Parathyroid adenoma (tissue), 2 donors: ENCODE results near the gene WDFY2.

Experiments used
- H2AFZ ChIP-seq: fragments of 300-600 bp; sonication (generic); one replicate; pipeline ENCODE4 v1.7.0; 2017; ENCODE audit warnings: antibody characterized with exemption, mild to moderate bottlenecking
- H3K27ac ChIP-seq: fragments of 300-600 bp; sonication (generic); one replicate; pipeline ENCODE4 v1.7.0; 2017
- H3K27me3 ChIP-seq: fragments of 300-600 bp; sonication (generic); one replicate; pipeline ENCODE4 v1.7.0; 2017; ENCODE audit warnings: low read length; ENCODE audit not compliant: control insufficient read depth, insufficient read depth
- H3K36me3 ChIP-seq: fragments of 300-600 bp; sonication (generic); one replicate; pipeline ENCODE4 v1.7.0; 2017; ENCODE audit warnings: low read length; ENCODE audit not compliant: control insufficient read depth, insufficient read depth
- H3K4me1 ChIP-seq: fragments of 300-600 bp; sonication (generic); one replicate; pipeline ENCODE4 v1.7.0; 2017; ENCODE audit warnings: control low read depth
- H3K4me2 ChIP-seq: fragments of 300-600 bp; sonication (generic); one replicate; pipeline ENCODE4 v1.7.0; 2017; ENCODE audit warnings: low read length
- H3K4me3 ChIP-seq: fragments of 300-600 bp; sonication (generic); one replicate; pipeline ENCODE4 v1.7.0; 2017; ENCODE audit warnings: low read depth, low read length
- H3K79me2 ChIP-seq: fragments of 300-600 bp; sonication (generic); one replicate; pipeline ENCODE4 v1.7.0; 2017; ENCODE audit warnings: control low read depth
- H3K9ac ChIP-seq: fragments of 300-600 bp; sonication (generic); one replicate; pipeline ENCODE4 v1.7.0; 2017; ENCODE audit warnings: mild to moderate bottlenecking
- H3K9me3 ChIP-seq: fragments of 300-600 bp; sonication (generic); one replicate; pipeline ENCODE4 v1.7.0; 2017; ENCODE audit warnings: low read length; ENCODE audit not compliant: control insufficient read depth
- CTCF ChIP-seq: fragments of 300-600 bp; sonication (generic); IDR thresholded peaks from one replicate; pipeline ENCODE4 v1.7.0; 2017; ENCODE audit warnings: antibody characterized with exemption, mild to moderate bottlenecking
- donor health status: primary hyperparathyroidism.

The WDFY2 gene

GRCh38 chr13:51619614-51620013 lies 35.4 kb downstream of the WDFY2 start:
- no peak overlapping the region for H2AFZ ChIP-seq
- H3K36me3 ChIP-seq, result no peaks in the 10 kb centered on the region
- no peak overlapping the region for H3K9ac ChIP-seq
- no peak overlapping the region for H3K4me3 ChIP-seq
- no peaks in the 10 kb centered on the region for H3K4me1 ChIP-seq
- H3K9me3 ChIP-seq, result no peaks in the 10 kb centered on the region
- peaks cover 22% of the 10 kb centered on the region for H3K79me2 ChIP-seq
- no peak overlapping the region for H3K27ac ChIP-seq
- TF ChIP-seq CTCF, result no peak
- no peak overlapping the region for H3K4me2 ChIP-seq
- no peaks in the 10 kb centered on the region for H3K27me3 ChIP-seq

- Histone ChIP-seq H3K36me3 (no peaks in the 10 kb centered on the region), H3K4me1 (peaks cover 4% of the 10 kb centered on the region), H3K9ac (no peak overlapping the region), H3K9me3 (no peaks in the 10 kb centered on the region), H3K4me2 (no peak overlapping the region), H3K79me2 (peaks cover 22% of the 10 kb centered on the region), H2AFZ (no peak overlapping the region), H3K27me3 (no peaks in the 10 kb centered on the region), H3K27ac (no peak overlapping the region), H3K4me3 (no peak overlapping the region)
- TF ChIP-seq CTCF, result no peak
Measured at GRCh38 chr13:51620165-51620983, 36.1 kb downstream of the WDFY2 start.

- Histone ChIP-seq H3K36me3 (no peaks in the 10 kb centered on the region), H3K4me1 (peaks cover 10% of the 10 kb centered on the region), H3K4me2 (no peak overlapping the region), H2AFZ (no peak overlapping the region), H3K27me3 (no peaks in the 10 kb centered on the region), H3K79me2 (peaks cover 16% of the 10 kb centered on the region), H3K9ac (no peak overlapping the region), H3K4me3 (no peak overlapping the region), H3K27ac (no peak overlapping the region), H3K9me3 (no peaks in the 10 kb centered on the region)
- no peak for TF ChIP-seq CTCF
Measured at GRCh38 chr13:51621602-51622001, 37.3 kb downstream of the WDFY2 start.

- no peak overlapping the region for H2AFZ ChIP-seq
- no peak overlapping the region for H3K9ac ChIP-seq
- H3K4me1 ChIP-seq, result peaks cover 21% of the 10 kb centered on the region
- no peaks in the 10 kb centered on the region for H3K27me3 ChIP-seq
- TF ChIP-seq CTCF, result no peak
- no peak overlapping the region for H3K4me3 ChIP-seq
- H3K79me2 ChIP-seq, result peaks cover 17% of the 10 kb centered on the region
- no peaks in the 10 kb centered on the region for H3K36me3 ChIP-seq
- no peaks in the 10 kb centered on the region for H3K9me3 ChIP-seq
- no peak overlapping the region for H3K4me2 ChIP-seq
- peak overlapping the region; percentile 5 for H3K27ac ChIP-seq
Measured at GRCh38 chr13:51623473-51623872, 39.2 kb downstream of the WDFY2 start.

- H3K9me3 ChIP-seq, result no peaks in the 10 kb centered on the region
- H3K4me2 ChIP-seq, result no peak overlapping the region
- no peak overlapping the region for H3K9ac ChIP-seq
- H3K27ac ChIP-seq, result peak overlapping the region; percentile 91
- H3K4me1 ChIP-seq, result peaks cover 21% of the 10 kb centered on the region
- no peaks in the 10 kb centered on the region for H3K27me3 ChIP-seq
- H3K79me2 ChIP-seq, result peaks cover 13% of the 10 kb centered on the region
- no peak for TF ChIP-seq CTCF
- H3K36me3 ChIP-seq, result no peaks in the 10 kb centered on the region
- H2AFZ ChIP-seq, result no peak overlapping the region
- H3K4me3 ChIP-seq, result no peak overlapping the region
Measured at GRCh38 chr13:51624207-51624606, 39.9 kb downstream of the WDFY2 start.
